Skin of body (tissue), 2 donors: ENCODE data around the gene PRICKLE3. TPM values are rescaled to one million over a fixed set of nuclear protein-coding genes. Genes with fewer than 3 reads are reported as not detected.

ENCODE experiments used
- DNase-seq: peaks from one replicate; lab custom pipeline; 2025; lab: John Stamatoyannopoulos, UW
- total RNA-seq: library from RNA; depleted of rRNA; stranded (reverse); fragments of >200 nt; gene quantifications from one replicate; pipeline ENCODE4 v1.2.3, GENCODE V29; 2014

Gene PRICKLE3
- total RNA-seq, 1 donor from 2014 or later: 8.1 TPM

- DNase-seq: no peak
Measured at GRCh38 chrX:49206543-49206942, 20.4 kb upstream of the PRICKLE3 start.

GRCh38 chrX:49205443-49205842 is 19.3 kb upstream of the PRICKLE3 start:
- DNase-seq: no peak

GRCh38 chrX:49204709-49205108 is 18.5 kb upstream of the PRICKLE3 start:
- DNase-seq: no peak

DNA sequence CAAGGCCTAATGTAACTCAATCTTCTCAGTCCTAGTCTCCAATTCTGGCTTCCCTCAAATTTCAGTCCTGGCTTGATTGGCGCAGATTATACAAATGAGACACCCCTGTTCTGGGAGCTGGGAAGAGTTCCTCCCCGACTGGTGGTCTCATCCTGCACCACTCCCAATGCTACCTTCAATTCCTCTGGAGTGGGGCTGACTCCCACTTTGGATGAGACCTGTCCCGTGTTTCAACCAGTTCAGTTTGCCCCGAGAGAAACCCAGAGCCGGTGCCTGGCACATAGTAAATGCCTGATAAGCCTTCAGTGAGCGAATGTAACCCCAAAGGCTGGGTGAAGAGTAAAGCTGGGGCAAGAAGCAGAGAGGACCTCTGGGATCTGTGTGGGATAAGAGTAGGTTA is 17.8 kb upstream of the PRICKLE3 start:
- no peak for DNase-seq

DNA sequence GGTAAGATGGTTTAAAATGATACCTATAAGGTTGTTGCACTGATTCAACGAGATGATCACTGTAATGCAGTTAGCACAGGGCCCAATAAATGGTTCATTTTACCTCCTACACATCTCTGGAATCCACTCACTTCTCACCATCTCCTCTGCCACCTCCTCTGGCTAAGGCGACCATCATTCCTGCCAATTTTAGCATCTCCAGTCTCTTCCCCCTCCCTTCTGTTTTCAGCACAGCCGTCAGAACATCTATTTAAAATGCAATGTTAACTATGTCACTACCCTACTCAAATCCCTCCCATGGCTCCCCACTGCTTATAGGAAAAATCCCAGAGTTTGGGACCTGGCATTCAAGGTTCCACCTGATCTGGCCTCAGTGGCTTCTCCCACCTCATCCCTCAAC is 17.4 kb upstream of the PRICKLE3 start:
- DNase-seq: no peak

DNA sequence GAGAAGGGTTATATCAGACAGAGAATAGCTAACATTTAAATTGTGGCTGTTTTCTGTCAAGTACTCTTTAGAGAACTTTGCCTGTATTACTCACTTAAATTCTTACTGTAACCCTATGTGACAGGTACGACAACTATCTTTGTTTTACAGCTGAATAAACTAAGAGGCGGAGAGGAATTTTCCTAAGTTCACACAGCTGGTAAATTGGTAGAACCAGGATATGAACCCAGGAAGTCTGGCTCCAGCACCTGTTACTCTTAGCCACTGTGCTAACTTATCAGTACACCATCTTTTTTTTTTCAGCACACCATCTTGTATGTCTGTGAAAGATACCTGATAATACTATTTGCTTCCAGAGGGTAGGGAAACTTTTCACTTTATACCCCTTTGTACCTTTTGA is 15.8 kb upstream of the PRICKLE3 start:
- DNase-seq: no peak

GRCh38 chrX:49199906-49200771 is 14.0 kb upstream of the PRICKLE3 start, which contains the start of gene SYP:
Gene SYP, minus strand, starts transcription at chrX:49200193. Its CDS starts 7 bp downstream, at chrX:49200186.
- DNase-seq: peak; percentile 72

- DNase-seq: no peak
Measured at GRCh38 chrX:49199315-49199595, 13.1 kb upstream of the PRICKLE3 start.

DNA sequence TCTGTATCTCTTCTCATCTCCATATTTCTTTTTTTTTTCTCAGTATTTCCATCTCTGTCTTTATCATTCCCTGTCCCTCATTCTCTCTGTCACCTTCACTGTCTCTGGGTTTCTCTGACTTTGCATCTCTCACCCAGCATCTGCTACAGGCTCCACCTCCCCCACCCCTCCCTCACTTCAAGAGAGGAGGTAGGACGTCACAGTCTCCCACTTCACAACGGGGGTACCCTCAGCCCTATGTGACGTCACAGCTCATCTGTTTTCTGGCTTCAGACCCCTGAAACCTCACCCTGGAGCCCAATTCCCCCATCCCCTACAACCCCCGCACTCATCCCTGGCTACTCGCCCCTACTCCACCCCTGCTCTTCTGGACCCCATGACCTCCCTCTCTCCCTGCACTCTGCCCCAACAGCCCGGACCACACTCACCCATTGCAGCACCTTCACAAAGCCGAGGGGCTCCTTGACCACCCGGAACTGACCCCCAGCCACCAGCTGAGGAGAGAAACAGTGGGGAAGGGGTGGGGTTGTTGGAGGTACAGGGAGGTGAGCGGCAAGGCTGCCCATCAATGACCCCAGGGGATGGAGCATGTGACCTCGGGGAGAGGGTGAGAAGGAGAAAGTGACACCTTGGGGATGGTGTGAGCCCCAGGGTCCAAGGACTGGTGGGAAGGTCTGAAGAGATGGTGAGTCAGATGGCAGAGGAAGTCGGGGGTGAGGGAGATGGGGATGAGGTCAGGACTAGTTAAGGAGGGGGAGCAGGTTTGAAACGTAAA is 12.6 kb upstream of the PRICKLE3 start:
- no peak for DNase-seq

DNA sequence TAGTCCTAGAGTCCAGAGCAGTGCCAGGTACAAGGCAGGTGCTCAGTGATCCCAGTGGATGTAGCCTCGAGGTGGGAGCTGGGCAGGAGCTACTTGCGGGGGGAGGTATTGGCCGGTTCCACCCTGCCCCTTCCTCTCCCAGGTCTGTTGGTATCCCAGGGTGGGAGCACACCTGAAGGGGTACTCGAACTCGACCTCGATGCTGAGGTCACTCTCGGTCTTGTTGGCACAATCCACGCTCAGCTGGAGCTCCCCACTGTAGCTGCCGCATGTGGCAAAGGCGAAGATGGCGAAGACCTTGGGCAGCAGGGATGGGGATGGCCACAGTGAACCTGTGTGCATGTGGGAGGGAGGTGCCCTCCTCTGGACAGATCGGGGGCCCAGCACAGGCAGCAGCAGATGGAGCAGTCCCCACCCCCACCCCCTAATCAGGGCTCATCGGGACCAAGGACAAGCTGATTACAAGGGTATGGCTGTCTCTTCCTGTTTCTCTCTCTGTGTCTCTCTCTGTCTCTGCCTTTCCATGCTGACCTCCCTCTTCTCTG is 11.4 kb upstream of the PRICKLE3 start:
- DNase-seq: no peak

DNA sequence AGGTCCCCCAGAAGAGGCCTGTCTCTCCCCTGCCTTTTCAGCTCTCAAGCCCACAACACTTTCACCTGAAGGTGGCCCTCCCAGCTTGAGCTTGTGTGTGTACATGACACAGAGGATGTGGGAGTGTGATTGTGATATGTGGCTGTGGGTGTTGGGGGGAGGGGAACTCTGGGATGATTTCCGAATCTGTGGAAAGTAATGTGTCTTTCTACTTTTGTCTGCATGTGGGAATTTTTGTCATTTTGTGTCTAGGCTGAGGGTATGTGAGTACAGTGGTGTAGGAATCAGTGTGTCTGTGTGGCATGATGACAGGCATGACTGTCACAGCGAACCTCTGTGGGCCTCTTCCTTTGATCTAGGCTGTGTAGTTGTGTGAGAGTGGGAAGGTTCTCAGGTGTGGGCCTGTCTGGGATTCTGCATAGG is 7.4 kb upstream of the PRICKLE3 start:
- DNase-seq: no peak

GRCh38 chrX:49192722-49193328 is 6.7 kb upstream of the PRICKLE3 start:
- no peak for DNase-seq

- no peak for DNase-seq
Measured at GRCh38 chrX:49191574-49192011, 5.4 kb upstream of the PRICKLE3 start.

- DNase-seq: peak; percentile 98
Measured at GRCh38 chrX:49190821-49191573, 4.8 kb upstream of the PRICKLE3 start.

- DNase-seq: no peak
Measured at GRCh38 chrX:49189606-49190005, 3.4 kb upstream of the PRICKLE3 start.

DNA sequence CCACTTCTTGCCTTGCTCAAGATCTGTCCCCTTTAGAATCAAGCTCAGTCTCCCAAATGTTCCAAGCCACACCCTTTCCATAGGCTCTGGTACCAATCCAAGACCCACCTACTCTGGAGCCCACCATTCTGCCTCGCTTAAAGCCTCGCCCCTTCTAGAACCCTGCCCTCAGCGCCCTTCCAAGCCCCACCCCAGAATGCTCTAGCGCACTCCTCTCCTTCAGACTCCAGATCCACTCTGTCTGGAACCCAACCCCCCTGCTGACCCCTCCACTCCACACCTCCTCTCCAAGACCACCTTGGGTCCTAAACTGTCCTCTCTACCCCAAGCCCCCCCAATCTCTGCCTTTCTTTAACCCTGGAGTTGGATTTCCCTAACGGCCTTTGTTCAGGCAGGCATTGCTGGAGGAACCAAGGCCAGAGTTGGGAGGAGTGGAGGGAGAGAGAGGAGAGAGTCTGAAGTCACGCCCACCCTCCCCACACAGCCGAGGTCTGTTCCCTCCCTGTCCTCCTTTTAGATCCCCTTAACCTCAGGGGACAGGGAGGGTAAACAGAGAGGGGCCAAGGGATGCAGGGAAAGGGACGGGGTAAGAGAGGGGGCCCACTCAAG is 2.4 kb upstream of the PRICKLE3 start:
- no peak for DNase-seq

GRCh38 chrX:49187526-49187925 is 1.4 kb upstream of the PRICKLE3 start:
- no peak for DNase-seq

DNA sequence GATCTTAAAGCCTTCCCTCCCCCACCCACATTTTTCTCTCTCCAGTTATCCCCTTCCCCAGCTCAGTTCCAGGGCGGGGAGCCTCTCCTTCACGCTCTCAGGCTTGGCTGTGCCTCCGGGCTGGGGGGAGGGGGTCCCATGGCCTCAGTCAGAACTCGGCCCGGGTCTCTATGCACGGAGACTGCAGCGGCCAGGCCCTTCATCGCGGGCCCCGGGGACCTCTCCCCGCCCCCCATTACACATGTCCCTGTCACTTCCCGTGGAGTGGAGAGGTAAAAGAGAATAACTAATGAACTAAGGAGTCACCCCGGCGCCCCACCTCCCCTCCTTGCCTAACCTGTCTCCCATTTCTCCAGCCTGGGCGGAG is 838 bp upstream of the PRICKLE3 start:
- DNase-seq: no peak

DNA sequence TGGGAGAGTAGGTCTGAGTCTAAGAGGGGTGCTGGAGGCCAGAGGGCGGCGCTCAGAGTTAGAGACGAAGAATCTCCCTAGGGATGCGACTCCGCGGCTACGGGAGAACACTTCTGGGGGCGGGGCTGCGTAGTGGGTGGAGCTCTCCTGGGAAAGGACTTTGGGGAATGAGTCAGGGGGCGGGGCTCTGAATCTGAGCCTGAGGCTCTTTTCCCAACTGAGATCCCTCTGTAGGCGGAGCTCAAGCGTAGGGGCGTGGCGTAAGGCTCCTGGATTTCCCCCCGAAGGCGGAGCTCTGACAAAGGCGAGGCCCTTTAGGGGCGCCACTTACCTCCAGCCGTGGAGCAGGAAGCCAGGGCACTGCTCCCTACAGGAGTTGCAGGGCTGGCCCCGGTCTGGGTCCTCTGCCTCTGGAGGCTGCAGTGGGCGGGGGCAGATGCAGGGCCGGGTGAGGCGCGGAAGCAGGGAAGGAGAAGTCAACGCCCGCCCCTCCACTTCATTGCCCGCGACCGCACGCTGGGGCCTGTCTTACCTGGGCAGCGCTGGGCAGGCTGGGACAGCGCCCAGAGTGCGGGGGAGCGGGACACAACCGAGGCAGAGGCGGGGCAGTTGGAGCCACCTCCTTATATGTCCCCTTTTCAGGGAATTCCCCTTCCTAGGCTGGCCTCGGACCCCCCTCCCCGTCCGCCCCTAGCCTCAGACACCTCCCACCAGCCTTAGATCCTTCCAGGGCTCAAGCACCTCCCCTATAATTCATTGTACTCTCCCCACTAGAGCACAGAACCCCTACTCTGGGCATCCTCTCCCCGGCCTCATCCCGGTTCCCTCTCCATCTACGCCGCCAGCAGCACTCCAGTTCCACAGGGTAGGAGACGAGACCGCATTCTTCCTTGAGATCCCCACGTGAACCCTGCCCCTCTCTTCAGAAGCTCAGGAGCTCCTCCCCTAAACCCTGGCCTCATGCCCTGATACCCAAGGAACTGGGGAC is 1.6 kb downstream of the PRICKLE3 start:
- peak; percentile 47 for DNase-seq
